ENCODE measurements around the gene GSTO2.
A peak's percentile ranks its signal among the peaks of the same experiment; 100 is the strongest.

GSTO2 gene

DNA sequence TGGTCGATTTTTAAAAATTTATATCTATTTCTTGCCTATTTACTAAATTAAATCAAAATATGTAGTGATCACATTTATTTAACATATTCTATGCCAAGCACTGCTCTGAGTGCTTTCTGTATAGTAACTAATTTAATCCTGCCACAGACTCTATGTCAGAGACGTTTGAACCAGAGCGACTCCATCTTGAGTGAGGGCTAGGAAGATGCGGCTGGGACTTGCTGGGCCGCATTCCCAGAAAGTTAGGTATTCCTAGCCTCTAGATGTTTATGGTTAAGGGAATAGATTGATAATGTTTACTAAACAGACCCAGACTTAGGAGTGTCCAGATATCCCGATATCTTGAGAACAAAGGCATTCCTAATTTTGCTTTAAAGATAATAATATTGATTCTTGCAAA, 17.5 kb upstream of the GSTO2 start:
- Mint-ChIP-seq H3K27me3 (ENCODE audit: low read depth) (peaks cover 6% of the 10 kb centered on the region), H3K4me1 (peaks cover 19% of the 10 kb centered on the region), H3K27ac (no peak overlapping the region), H3K36me3 (ENCODE audit: low read depth) (peaks cover 4% of the 10 kb centered on the region), H3K9me3 (no peaks in the 10 kb centered on the region), H3K4me3 (no peak overlapping the region)
- TF ChIP-seq CTCF (IDR thresholded peaks at IDR 0.05; ENCODE audit: unreplicated experiment in 3 of 3), result no peak

DNA sequence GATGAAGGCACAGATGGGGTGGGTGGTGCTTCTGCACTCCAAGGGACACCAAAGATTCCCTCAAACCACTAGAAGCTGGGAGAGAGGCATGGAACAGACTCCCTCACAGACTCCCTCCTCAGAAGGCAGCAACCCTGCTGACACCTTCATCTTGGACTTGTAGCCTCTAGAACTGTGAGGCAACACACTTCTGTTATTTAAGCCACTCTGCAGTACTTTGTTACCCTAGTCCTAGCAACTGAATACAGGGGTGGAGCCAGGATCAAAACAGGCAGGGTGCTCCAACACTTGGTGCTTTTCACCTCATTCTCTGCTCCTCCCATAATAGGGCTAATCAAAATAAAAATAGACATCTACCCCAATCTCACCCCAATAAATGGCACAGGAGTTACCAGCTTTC, 16.6 kb upstream of the GSTO2 start:
- H3K9me3 Mint-ChIP-seq, result no peaks in the 10 kb centered on the region
- H3K27me3 Mint-ChIP-seq (ENCODE audit: low read depth), result peaks cover 6% of the 10 kb centered on the region
- H3K4me1 Mint-ChIP-seq, result peaks cover 21% of the 10 kb centered on the region
- TF ChIP-seq CTCF (IDR thresholded peaks at IDR 0.05; ENCODE audit: unreplicated experiment in 3 of 3), result no peak
- no peak overlapping the region for H3K27ac Mint-ChIP-seq
- H3K36me3 Mint-ChIP-seq (ENCODE audit: low read depth), result no peaks in the 10 kb centered on the region
- H3K4me3 Mint-ChIP-seq, result peak overlapping the region in 2 of 3 experiments; percentile 20 to 93

DNA sequence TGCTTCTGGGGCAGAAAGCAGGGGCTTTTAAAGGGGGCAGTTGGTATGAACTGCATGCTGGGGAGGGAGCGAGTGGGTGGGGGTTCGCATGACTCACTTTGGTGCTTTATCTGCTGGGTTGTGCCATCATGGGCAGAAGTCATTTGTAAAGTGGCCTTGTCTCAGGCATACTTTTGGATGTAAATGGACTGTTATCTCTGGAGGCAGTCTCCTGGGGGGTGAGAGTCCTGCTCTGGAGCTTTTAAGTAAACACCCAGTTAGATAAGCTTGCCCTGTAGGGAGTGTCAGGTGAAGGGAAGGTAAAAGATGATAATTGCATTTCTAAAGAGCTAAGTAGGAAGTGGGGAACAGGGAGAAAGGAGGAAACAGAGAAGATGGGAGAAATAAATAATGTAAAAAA, 15.9 kb upstream of the GSTO2 start:
- peaks cover 6% of the 10 kb centered on the region for H3K27me3 Mint-ChIP-seq (ENCODE audit: low read depth)
- peak overlapping the region; percentile 92 to 98 (median 93) for H3K4me3 Mint-ChIP-seq
- H3K27ac Mint-ChIP-seq, result peak overlapping the region in 1 of 3 experiments; percentile 93
- H3K9me3 Mint-ChIP-seq, result no peaks in the 10 kb centered on the region
- H3K36me3 Mint-ChIP-seq (ENCODE audit: low read depth), result peaks cover 3% of the 10 kb centered on the region
- H3K4me1 Mint-ChIP-seq, result peaks cover 21% of the 10 kb centered on the region
- no peak for TF ChIP-seq CTCF (IDR thresholded peaks at IDR 0.05; ENCODE audit: unreplicated experiment in 3 of 3)

- H3K4me3 Mint-ChIP-seq, result peak overlapping the region; percentile 92 to 98 (median 93)
- peaks cover 8% of the 10 kb centered on the region for H3K36me3 Mint-ChIP-seq (ENCODE audit: low read depth)
- TF ChIP-seq CTCF (IDR thresholded peaks at IDR 0.05; ENCODE audit: unreplicated experiment in 3 of 3), result no peak
- H3K27ac Mint-ChIP-seq, result peak overlapping the region; percentile 83 to 95 (median 93)
- peaks cover 21% of the 10 kb centered on the region for H3K4me1 Mint-ChIP-seq
- peaks cover 4% of the 10 kb centered on the region for H3K27me3 Mint-ChIP-seq (ENCODE audit: low read depth)
- H3K9me3 Mint-ChIP-seq, result no peaks in the 10 kb centered on the region
Measured at GRCh38 chr10:104253606-104254410, 15.2 kb upstream of the GSTO2 start.

- no peaks in the 10 kb centered on the region for H3K27me3 Mint-ChIP-seq (ENCODE audit: low read depth)
Measured at GRCh38 chr10:104254493-104255310, 14.3 kb upstream of the GSTO2 start, which contains the start of gene GSTO1. TSS of gene GSTO1 (plus strand) at chr10:104254892. CDS start at chr10:104254929, 37 bp downstream.

More at GRCh38 chr10:104254493-104255310, 14.3 kb upstream of the GSTO2 start, which contains the start of gene GSTO1:
- Mint-ChIP-seq H3K9me3 (no peaks in the 10 kb centered on the region), H3K4me3 (peak within 1 kb of the TSS; percentile 92 to 98 (median 93)), H3K4me1 (peaks cover 21% of the 10 kb centered on the region), H3K36me3 (ENCODE audit: low read depth) (peaks cover 13% of the 10 kb centered on the region), H3K27ac (peak within 1 kb of the TSS; percentile 83 to 95 (median 93))
- TF ChIP-seq CTCF (IDR thresholded peaks at IDR 0.05; ENCODE audit: unreplicated experiment in 3 of 3), result no peak
